ENCODE measurements around the gene FHIT.

GRCh38 chr3:60633644-60634043 is 617.6 kb downstream of the FHIT start:
- TF ChIP-seq POLR2AphosphoS5 (IDR thresholded peaks at IDR 0.05): no peak
- TF ChIP-seq CTCF (IDR thresholded peaks at IDR 0.05): no peak

Measured in suprapubic skin (tissue), 3 donors.